NK-92 (cell line): Measurements from ENCODE around the gene BTD.

Experiments used
- DNase-seq: peaks from one replicate; lab custom pipeline; 2025; ENCODE audit not compliant: unreplicated experiment; lab: John Stamatoyannopoulos, UW

Gene BTD

DNA sequence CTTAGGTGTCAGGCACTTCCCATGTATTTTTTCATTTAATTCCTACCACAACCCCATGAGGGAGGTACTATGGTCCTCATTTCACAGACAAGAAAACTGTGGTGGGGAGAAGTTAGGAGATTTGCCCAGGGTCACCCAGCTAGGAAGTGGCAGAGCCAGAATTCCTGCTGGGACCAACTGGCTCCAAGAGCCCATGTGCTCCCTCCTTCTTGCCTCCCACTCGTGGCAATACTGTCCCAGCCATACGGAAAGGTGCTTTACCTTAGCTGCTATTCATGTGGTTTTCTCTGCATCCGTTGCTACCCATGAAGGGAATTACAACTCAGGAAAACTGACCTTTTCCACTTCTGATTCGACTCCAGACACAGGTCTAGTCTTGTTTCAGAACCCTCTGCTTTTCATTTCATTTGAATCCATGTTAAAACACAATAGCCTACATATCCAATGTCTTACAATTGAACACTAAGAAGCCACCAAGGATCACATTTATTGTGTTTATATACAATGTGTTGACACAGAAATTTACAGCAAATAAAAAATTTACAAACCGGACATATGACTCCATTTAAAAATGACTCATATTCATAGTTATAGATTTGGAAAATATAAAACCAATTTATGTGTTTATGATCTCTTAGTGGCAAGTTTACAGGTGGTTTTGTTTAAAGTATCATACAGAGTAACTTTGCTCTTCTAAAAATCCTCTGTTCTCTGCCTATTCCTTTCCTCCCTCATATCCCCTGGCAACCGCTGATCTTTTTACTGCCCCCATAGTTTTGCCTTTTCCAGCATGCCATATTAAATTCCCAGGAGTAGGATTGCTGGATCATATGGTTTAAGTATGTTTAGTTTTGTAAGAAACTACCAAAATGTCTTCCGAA is 58.8 kb downstream of the BTD start:
- no peak for DNase-seq

GRCh38 chr3:15664144-15664543 is 62.6 kb downstream of the BTD start:
- DNase-seq: no peak

DNA sequence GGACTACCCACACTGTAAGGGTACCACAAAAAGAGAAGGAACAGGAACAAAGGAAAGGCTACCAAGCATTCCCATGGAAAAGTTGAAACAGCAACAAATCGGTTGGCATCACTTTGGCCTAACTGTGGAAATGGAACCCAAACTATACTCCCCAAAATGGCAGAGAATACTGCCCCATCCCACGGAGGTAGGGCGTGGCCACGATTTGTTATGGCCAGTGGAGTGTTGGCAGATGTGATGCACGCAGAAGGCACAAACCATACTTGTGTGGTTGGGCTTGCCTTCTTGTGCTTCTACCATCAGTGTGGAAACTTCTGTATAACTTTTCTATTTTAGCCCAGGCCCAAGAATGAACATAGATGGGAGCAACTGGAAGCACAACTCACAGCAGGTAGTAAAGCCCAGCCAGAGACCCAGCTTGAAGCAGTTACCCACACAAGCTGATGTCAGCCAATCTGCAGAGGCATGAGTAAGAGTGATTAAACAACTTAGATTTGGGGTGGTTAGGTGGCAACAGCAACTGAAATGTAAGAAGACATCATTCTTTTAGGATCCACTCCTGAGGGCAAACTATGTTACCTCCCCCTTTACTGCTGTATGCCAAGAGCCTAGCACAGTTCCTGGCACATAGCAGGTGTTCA is 64.1 kb downstream of the BTD start:
- no peak for DNase-seq

DNA sequence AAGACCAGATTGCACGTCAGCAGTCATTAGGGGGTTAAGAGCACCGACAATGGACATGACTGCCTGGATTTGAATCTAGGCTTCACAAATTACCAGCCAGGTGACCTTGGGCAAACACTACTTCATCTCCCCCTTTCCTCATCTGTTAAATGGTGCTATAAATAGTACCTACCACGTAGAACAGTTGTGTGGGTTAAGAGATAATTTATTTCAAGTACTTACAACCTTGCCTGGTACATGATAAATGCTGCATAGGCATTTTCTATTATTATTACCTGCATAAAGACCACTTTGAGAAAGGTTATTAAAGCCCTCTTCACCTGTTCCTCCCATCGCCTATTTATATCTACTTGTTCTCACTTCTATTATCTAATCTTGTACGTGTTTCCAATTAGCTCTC is 64.7 kb downstream of the BTD start:
- no peak for DNase-seq

- DNase-seq: no peak
These were observed 65.9 kb downstream of the BTD start for GRCh38 chr3:15667484-15667883.

DNA sequence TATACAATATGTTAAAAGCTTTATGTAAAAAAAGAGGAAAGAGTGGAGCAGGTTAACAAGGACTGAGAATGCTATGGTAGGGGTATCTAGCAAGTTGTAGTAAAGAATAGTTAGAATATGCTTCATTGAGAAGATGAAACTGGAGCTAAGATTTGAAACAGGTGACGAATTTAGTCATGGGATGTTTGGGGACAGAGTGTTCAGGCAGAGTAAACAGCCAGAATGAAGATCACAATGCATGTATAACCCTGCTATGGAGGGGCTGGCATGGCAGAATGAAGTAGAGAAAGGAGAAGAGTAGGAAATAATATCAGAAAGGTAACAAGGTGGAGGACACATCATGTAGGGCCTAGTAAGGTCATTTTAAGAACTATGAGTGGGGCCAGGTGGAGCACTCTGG is 72.0 kb downstream of the BTD start:
- no peak for DNase-seq

DNA sequence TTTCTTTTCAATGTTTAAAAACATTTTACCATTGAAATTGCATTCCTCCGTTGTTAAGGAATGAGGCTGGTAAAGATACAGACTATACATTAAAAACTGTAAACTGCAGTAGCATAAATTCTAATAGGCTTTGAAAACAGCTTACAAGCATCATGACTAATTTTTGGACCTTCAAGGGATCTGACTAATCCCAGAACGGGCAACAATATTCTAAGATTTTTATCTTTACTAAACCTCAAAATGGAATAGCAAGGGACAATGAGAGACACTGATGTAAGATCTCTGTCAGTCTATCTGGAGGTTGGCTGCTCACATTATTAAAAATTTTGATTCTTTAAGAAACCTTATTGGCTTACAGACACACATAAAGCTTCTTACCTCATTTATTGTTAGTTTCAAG is 74.7 kb downstream of the BTD start:
- no peak for DNase-seq

GRCh38 chr3:15679306-15679705 is 77.8 kb downstream of the BTD start:
- no peak for DNase-seq

DNA sequence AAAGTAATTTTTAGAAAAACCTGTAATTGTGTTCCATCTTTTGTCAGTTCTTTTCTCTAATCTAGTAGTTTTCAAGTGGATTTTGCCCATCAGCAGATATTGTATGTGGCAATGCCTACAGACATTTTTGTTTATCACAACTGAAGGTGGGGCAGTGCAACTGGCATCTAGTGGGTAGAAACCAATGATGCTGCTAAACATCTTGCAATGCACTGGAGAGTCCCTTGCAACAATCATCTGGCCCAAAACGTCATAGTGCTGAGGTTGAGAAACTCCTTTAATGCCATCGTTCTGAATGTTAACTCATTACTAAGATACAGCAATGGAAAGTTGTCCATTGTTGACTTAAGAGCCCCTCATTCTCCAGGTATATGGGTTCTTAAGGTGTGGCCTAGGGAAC is 80.1 kb downstream of the BTD start:
- DNase-seq: no peak

DNA sequence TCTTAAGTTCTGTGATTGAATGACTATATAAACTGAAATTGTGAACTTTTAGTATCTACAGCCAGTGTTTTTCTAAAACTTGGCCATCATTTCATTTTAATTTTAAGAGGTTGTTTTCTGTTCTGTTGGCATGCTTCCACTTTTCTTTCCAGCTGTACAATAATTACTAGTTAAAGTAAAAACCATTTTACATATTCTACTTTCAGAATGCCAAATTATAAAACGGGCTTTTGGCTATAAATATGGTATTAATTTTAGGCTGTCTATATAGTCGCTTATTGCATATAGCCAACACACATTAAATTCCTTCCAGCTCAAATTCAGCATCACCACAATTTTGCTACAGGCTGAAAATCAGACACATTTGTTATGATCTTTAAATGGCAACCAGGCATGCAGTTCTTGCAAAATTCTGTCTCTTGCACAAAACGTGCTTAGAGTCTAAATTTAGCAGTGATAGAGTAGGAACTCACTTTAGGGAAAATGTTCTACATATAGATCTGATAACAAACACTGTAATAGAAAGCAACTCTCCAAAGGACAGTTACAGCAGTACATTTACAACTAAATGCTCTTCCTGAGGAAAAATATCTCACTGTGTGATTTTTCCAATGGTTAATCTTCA is 81.1 kb downstream of the BTD start:
- no peak for DNase-seq

GRCh38 chr3:15683253-15683652 is 81.7 kb downstream of the BTD start:
- DNase-seq: no peak

GRCh38 chr3:15685927-15686326 is 84.4 kb downstream of the BTD start:
- DNase-seq: no peak

DNA sequence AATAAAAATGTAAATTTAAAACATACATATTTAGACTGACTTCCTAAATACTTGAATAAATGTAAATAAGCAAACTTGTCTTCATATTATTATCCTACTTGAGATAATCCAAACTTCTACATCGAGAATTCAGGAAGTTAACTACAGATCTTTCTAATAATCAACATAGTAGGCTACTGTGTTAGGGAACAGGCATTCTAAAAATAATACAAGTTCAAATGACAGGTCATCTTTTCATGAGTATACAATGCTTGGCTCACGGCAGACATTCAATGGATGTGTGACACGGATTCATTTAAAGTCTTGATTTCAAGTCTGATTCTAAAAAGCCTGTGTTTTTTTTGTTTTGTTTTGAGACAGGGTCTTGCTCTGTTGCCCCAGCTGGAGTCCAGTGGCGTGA is 88.7 kb downstream of the BTD start:
- DNase-seq: no peak

DNA sequence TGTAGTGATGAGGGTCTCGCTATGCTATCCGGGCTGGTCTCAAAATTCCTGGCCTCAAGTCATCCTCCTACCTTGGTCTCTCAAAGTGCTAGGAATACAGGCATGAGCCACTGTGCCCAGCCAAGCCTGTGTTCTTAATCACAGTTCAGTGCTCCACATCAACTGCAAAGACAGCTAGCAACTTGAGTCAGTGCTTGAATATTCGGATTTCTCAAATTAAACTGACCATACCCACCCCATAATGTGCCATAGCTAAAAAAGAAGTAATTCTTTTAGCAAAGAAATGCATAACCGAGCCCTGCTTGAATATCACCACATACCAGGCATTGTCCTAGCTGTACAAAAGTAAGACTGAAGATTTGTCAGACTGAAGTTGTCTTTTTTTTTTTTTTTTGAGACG is 89.2 kb downstream of the BTD start:
- no peak for DNase-seq

DNA sequence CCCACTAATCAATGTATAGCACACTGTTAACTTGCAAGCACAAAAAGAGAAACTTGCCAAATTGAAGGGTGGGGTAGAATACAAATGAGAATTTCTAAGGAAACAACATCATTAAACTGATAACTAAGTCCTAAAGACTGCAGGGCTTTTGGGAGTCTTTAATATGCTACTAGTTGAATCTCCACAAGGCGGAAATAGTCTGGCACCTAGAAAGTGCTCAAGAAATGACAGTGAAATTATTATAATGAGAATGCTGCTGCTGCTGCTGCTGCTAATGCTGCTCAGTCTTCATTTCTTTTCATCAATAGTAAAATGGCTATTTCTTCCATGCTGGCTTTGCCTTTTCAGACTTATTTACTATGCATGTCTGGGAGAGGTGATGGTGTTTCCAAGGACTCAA is 91.8 kb downstream of the BTD start:
- no peak for DNase-seq

GRCh38 chr3:15694628-15695027 is 93.1 kb downstream of the BTD start:
- DNase-seq: no peak
